Body of pancreas (tissue), 4 donors: ENCODE measurements around the gene XRCC3.

Experiments used
- POLR2A ChIP-seq, 3 donors: fragments of 450-650 bp; IDR thresholded peaks; one replicate each; pipeline ENCODE4 v1.6.1; 2016; ENCODE audit warnings: antibody characterized with exemption in 3 of 3, mild to moderate bottlenecking in 2 of 3
- TF ChIP-seq, protein P1 (sequence below), 7 experiments: fragments of 450-650 bp in 4 of 7; fragments of 200-600 bp in 3 of 7; sonication (generic) in 3 of 7; IDR thresholded peaks; one replicate each; pipeline ENCODE4 v1.5.1; 2016 to 2019; ENCODE audit warnings: antibody characterized with exemption in 7 of 7

DNA sequence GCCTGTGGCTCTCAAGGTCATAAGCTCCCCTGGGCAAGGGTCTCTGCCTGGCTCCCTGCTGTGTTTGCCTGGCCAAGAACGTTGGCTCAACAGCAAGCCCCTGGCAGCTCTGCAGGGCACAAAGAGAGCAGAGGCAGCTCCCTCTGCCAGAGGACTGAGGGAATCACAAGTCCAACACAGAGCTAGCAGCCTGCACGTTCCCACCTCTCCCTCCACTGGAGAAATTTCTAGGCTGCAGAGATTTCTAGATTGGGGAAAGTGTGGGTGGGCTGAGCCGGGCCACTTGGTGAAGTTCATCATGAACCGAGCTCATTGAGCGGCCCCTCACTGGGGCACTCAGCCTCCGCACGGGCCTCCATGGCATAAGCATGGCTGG is 20.2 kb upstream of the XRCC3 start:
- TF ChIP-seq, protein P1, sequence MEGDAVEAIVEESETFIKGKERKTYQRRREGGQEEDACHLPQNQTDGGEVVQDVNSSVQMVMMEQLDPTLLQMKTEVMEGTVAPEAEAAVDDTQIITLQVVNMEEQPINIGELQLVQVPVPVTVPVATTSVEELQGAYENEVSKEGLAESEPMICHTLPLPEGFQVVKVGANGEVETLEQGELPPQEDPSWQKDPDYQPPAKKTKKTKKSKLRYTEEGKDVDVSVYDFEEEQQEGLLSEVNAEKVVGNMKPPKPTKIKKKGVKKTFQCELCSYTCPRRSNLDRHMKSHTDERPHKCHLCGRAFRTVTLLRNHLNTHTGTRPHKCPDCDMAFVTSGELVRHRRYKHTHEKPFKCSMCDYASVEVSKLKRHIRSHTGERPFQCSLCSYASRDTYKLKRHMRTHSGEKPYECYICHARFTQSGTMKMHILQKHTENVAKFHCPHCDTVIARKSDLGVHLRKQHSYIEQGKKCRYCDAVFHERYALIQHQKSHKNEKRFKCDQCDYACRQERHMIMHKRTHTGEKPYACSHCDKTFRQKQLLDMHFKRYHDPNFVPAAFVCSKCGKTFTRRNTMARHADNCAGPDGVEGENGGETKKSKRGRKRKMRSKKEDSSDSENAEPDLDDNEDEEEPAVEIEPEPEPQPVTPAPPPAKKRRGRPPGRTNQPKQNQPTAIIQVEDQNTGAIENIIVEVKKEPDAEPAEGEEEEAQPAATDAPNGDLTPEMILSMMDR (IDR thresholded peaks at IDR 0.05) = no peak
- no peak for TF ChIP-seq POLR2A (IDR thresholded peaks at IDR 0.05)
